ENCODE results near the gene AKR1D1. TPM values are rescaled to one million over a fixed set of nuclear protein-coding genes. Genes with fewer than 3 reads are reported as not detected.

Gene AKR1D1
- total RNA-seq, 1 experiment from 2014 or later: 0.10 TPM

GRCh38 chr7:138030679-138031351 is 45.4 kb upstream of the AKR1D1 start:
- TF ChIP-seq ZNF274 (IDR thresholded peaks at IDR 0.05; ENCODE audit: low read depth, low read length) (no peak), EZH2 (IDR thresholded peaks at IDR 0.05) (no peak), CBX3 (IDR thresholded peaks at IDR 0.05; ENCODE audit: low read depth) (no peak), POLR2A (IDR thresholded peaks at IDR 0.05; ENCODE audit: borderline replicate concordance, extremely low read depth, insufficient read depth, insufficient read length) (no peak), CTCF (IDR thresholded peaks at IDR 0.05 in 2 of 3, conservative IDR thresholded peaks at IDR 0.05 in 1 of 3; ENCODE audit: borderline replicate concordance in 1 of 3, insufficient read depth in 1 of 3, low read depth in 2 of 3, low read length in 2 of 3) (no peak), EGR1 (IDR thresholded peaks at IDR 0.05; ENCODE audit: low read depth) (no peak), FOSL1 (IDR thresholded peaks at IDR 0.05; ENCODE audit: low read depth) (no peak), TCF7L2 (IDR thresholded peaks at IDR 0.05; ENCODE audit: borderline replicate concordance, extremely low read depth, insufficient read depth, insufficient read length) (no peak), MAX (IDR thresholded peaks at IDR 0.05) (no peak), RAD21 (IDR thresholded peaks at IDR 0.05; ENCODE audit: low read depth) (no peak), YY1 (IDR thresholded peaks at IDR 0.05; ENCODE audit: extremely low read depth, insufficient replicate concordance, low read depth, low read length) (no peak), JUND (IDR thresholded peaks at IDR 0.05) (no peak), SRF (IDR thresholded peaks at IDR 0.05; ENCODE audit: low read depth) (no peak)
- TF ChIP-seq, protein P1, sequence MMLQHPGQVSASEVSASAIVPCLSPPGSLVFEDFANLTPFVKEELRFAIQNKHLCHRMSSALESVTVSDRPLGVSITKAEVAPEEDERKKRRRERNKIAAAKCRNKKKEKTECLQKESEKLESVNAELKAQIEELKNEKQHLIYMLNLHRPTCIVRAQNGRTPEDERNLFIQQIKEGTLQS (IDR thresholded peaks at IDR 0.05): no peak
- TF ChIP-seq, protein P2, sequence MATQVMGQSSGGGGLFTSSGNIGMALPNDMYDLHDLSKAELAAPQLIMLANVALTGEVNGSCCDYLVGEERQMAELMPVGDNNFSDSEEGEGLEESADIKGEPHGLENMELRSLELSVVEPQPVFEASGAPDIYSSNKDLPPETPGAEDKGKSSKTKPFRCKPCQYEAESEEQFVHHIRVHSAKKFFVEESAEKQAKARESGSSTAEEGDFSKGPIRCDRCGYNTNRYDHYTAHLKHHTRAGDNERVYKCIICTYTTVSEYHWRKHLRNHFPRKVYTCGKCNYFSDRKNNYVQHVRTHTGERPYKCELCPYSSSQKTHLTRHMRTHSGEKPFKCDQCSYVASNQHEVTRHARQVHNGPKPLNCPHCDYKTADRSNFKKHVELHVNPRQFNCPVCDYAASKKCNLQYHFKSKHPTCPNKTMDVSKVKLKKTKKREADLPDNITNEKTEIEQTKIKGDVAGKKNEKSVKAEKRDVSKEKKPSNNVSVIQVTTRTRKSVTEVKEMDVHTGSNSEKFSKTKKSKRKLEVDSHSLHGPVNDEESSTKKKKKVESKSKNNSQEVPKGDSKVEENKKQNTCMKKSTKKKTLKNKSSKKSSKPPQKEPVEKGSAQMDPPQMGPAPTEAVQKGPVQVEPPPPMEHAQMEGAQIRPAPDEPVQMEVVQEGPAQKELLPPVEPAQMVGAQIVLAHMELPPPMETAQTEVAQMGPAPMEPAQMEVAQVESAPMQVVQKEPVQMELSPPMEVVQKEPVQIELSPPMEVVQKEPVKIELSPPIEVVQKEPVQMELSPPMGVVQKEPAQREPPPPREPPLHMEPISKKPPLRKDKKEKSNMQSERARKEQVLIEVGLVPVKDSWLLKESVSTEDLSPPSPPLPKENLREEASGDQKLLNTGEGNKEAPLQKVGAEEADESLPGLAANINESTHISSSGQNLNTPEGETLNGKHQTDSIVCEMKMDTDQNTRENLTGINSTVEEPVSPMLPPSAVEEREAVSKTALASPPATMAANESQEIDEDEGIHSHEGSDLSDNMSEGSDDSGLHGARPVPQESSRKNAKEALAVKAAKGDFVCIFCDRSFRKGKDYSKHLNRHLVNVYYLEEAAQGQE (IDR thresholded peaks at IDR 0.05; ENCODE audit: low read depth): no peak
- no peak for ATAC-seq
- intact Hi-C loops (cut with micrococcal nuclease): no loop called here
- ChIA-PET CTCF (no interaction called here), POLR2A (no interaction called here), RAD21 (ENCODE audit: low non-redundant PET in 1 of 2, low total read pairs in 2 of 2, uncharacterized antibody in 2 of 2, unreplicated experiment in 2 of 2) (no interaction called here)
- H3K36me3 ChIP-seq (ENCODE audit: control insufficient read depth in 1 of 2, insufficient read depth in 2 of 2, low read length in 2 of 2): no peaks in the 10 kb centered on the region
- H3K27me3 ChIP-seq (ENCODE audit: insufficient read depth, low read length): no peaks in the 10 kb centered on the region
- H2AFZ ChIP-seq (ENCODE audit: low read depth, low read length, poor library complexity, severe bottlenecking): no peak overlapping the region
- no peak overlapping the region for H3K9ac ChIP-seq (ENCODE audit: low read length)
- no peak for DNase-seq (ENCODE audit: low read depth, low spot score)
- no peak overlapping the region for H3K4me2 ChIP-seq (ENCODE audit: low read length)
- H3K9me2 ChIP-seq (ENCODE audit: insufficient read depth): no peaks in the 10 kb centered on the region
- H3K9me3 ChIP-seq (ENCODE audit: control insufficient read depth in 1 of 2, insufficient read depth in 1 of 2, low read depth in 1 of 2, low read length in 2 of 2): no peaks in the 10 kb centered on the region
- H3K4me1 ChIP-seq (ENCODE audit: control insufficient read depth in 1 of 2, insufficient read depth in 2 of 2, low read length in 2 of 2): no peaks in the 10 kb centered on the region
- no peak overlapping the region for H3K4me3 ChIP-seq (replicated peaks in 1 of 2; ENCODE audit: low read depth in 1 of 2, low read length in 2 of 2)
- no TSS peak for BruUV-seq (replicated peaks)
- no peaks in the 10 kb centered on the region for H3K79me2 ChIP-seq (ENCODE audit: insufficient read depth, low read length)
- H3K27ac ChIP-seq (ENCODE audit: low read depth, low read length): no peak overlapping the region
- no peaks in the 10 kb centered on the region for H4K20me1 ChIP-seq (ENCODE audit: insufficient read depth)
